Right ventricle myocardium superior (tissue), 1 donor: ENCODE data around the gene SYT9. TPM values are rescaled to one million over a fixed set of nuclear protein-coding genes. Genes with fewer than 3 reads are reported as not detected.

Source experiments
- ATAC-seq: fragments of 200-7000 bp; cut with Tn5 transposase; one replicate; pipeline ENCODE4 v1.9.1; 2020; ENCODE audit warnings: mild to moderate bottlenecking; ENCODE audit not compliant: poor library complexity
- DNase-seq: peaks from one replicate; pipeline ENCODE4 v3.0.0-alpha.2; 2020
- intact Hi-C: fragments of 100-400 bp; cut with DNase I; formaldehyde crosslinking; loops from one replicate; pipeline ENCODE4 v1.11.2; 2022
- total RNA-seq: library from RNA; stranded (reverse); fragmentation: NEBNext Ultra II Directional; extraction: Animal tissue kit (Norgen Biotek cat#: 25700); gene quantifications from one replicate; pipeline ENCODE4 v1.2.1, GENCODE V29; 2021
- donor health status: DM: no; HTN: yes; CAD: no; lungs with severe emphysema.

The SYT9 gene
- total RNA-seq, 1 donor from 2014 or later = 0.13 TPM

DNA sequence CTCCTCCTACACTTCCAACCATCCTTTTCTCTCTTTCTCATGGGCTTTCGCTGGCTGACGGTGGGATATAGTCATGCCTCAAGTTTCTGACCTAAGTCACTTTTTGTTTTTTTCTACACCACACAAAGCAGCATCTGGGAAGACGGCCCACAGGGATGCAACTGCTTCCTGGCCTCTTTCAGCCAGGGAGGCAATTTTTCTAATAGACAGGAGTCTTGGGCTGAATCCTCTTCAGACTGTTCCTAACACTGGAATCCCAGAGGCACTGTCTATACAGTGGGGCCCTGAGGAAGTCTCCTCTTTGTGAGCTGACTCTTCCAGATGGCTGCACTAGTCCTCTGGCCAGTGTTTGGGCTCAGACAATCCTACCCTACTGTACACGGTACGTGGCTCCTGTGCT is 193.9 kb downstream of the SYT9 start:
- intact Hi-C loops = no loop called here
- DNase-seq (no peak), ATAC-seq (no peak)

GRCh38 chr11:7448201-7448600 is 196.5 kb downstream of the SYT9 start:
- ATAC-seq = no peak
- no peak for DNase-seq
- intact Hi-C loops = no loop called here

- intact Hi-C loops = no loop called here
- ATAC-seq (no peak), DNase-seq (no peak)
These were observed 197.6 kb downstream of the SYT9 start for GRCh38 chr11:7449211-7449840.

- DNase-seq (no peak), ATAC-seq (no peak)
- intact Hi-C loops = no loop called here
These were observed 198.1 kb downstream of the SYT9 start for GRCh38 chr11:7449841-7450214.

- intact Hi-C loops = no loop called here
- no peak for DNase-seq
- ATAC-seq = no peak
These were observed 199.1 kb downstream of the SYT9 start for GRCh38 chr11:7450836-7451235.

DNA sequence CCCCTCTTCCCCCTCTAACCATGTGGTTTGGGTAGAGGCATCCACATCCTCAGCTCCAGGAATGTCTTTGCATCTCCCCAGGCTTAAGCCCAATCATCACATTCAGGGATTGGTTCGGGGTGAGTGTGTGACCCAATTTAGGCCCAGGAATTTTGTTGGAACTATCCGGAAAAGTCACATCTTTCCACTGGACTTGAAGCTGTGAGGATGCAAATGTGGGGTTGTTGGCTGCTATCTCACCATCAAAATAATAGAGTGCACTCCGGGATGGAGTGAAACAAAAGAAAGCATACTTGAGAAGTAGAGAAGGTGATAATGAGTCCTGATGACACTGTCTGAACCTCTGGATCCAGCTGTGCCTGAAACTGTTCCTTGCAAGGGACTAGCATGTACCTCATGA is 199.8 kb downstream of the SYT9 start:
- no peak for ATAC-seq
- DNase-seq = no peak
- intact Hi-C loops = no loop called here

DNA sequence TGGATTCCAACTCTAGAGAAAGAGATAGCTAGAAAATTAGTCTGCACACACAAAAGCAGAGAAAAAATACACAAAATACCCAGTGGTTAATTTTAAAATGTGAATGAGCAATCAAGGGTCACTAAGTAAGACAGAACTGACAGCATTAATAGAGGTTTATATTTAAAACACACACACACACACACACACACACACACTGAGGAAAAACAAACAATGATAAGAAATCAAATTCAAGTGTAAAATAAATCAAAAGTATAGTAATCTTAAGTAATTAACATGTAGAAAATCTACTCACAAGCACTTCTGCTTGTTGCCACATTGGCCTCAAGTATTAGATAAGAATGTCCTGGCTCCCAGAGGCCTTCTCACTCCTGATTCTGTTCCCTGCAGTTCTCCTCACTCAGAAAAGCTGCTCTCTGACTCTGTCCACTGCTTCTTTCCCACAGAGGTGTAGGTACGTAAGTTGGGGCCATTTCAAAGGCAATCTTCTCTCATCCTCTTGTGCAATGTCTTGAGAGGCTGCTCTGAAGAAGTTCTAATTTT is 200.3 kb downstream of the SYT9 start:
- ATAC-seq (peak; percentile 62), DNase-seq (no peak)
- intact Hi-C loops = no loop called here

GRCh38 chr11:7454854-7455253 is 203.2 kb downstream of the SYT9 start:
- intact Hi-C loops = no loop called here
- DNase-seq = no peak
- ATAC-seq = no peak

DNA sequence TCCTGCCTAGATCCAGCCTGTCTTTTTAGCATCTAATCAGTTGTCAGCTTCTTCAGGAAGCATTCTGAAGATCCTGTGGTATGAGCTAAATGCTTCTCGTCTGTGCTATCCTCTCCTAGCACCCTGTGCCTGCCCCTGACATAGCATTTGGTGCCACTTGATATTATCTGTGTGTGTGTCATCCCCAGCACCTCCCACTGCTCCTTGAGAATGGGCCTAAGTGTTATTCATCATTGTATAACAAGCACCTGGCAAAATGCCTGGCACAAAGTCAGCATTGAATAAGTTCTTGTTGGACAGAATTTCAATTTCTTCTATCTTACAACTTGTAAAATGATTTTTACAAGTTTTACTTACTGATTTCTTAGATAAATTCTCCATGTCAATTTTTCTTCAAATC is 205.5 kb downstream of the SYT9 start:
- ATAC-seq = no peak
- no peak for DNase-seq
- intact Hi-C loops = no loop called here

GRCh38 chr11:7462706-7463105 is 211.0 kb downstream of the SYT9 start:
- no peak for DNase-seq
- intact Hi-C loops = no loop called here
- ATAC-seq = no peak

GRCh38 chr11:7467652-7468051 is 215.9 kb downstream of the SYT9 start:
- ATAC-seq (no peak), DNase-seq (no peak)
- intact Hi-C loops = no loop called here

DNA sequence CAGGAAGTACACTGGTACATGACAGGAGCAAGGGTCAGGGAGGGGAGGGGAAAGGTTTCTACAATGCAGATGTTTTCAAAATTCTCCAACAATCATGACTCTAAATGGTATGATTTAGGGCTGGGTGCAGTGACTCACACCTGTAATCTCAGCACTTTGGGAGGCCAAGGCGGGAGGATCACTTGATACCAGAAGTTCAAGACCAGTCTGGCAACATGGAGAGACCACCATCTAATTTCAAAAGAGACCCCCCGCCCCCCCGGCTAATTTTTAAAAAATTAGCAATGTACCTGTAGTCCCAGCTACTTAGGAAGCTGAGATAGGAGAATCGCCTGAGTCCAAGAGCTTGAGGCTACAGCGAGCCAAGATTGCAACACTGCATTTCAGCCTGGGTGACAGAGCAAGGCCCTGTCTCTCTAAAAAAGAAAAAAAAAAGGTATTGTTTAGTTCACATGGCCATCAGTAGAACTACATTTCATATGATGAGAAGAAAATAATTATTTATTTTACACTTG is 217.7 kb downstream of the SYT9 start:
- ATAC-seq = no peak
- DNase-seq = no peak
- intact Hi-C loops = no loop called here

DNA sequence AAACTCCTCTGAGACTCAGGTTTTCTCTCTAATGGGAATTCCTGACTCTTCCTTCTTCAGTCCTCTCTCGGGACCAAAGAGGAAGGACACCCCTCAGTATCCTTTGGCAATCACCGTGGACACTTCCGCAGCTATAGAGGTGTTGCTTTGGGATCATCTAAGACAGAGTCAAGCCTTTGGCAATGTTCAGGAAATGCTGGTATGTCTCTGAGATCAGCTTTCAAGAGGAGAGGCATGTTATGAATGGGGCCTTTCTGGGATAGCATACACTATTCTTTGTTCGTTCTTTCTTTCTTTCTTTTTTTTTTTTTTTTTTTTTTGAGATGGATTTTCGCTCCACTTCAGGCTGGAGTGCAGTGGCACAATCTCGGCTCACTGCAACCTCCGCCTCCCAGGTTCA is 219.4 kb downstream of the SYT9 start:
- ATAC-seq = no peak
- intact Hi-C loops = no loop called here
- no peak for DNase-seq

DNA sequence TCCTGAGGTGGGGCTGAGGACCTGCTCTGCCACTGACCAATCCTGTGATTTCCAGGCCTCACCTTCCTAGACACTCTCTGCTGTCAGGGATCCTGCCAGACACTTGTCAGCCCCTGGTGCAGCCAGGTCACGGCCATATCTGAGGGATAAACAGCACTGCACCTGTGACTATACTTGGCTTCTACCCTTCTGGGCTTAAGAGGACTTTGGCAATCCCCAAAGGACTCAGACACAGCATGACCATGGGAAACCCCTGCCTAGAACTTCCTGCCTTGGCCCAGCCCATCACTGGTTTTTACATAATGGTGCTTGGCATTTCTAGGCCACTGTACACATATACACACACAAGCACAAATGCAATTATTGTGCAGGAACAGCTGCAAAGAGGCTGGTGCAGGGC is 222.0 kb downstream of the SYT9 start:
- intact Hi-C loops = no loop called here
- no peak for DNase-seq
- ATAC-seq = peak; percentile 83

DNA sequence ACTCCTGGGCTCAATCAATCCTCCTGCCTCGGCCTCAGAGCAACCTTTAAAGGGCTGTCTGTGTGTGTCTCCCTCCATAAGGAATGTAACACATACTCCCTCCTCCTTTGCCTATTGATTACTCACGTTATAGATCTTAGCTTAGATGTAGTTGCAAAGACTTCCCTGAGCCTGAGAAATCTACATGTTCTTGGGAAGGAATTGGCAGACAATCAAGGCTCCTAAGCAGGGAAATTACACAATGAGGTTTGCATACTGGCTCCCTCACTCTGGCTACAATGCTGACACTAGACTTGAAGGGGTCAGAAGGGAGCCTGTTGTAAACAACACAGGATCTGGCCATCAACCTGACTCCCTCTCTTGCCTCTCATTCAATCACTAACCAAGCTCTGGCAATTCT is 228.4 kb downstream of the SYT9 start:
- DNase-seq = no peak
- intact Hi-C loops = no loop called here
- no peak for ATAC-seq

DNA sequence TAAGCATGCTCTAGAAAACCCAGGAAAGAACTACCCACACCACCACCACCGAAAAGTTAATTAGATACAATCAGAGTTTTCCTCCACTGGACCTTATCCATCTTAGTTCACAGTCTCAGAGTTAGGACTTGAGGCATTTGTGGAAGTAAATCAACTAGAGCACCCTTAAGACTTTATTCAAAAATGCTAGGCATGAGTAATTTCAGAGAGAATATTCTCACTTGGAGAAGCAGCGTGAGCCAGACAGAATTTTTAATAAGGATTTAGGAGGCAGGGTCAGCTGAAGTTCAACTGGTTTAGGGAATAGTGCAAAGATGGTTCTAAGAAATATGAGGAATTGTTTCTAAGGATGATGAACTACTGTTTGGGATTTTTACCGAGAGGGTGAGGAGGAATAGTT is 232.4 kb downstream of the SYT9 start:
- intact Hi-C loops = no loop called here
- ATAC-seq (no peak), DNase-seq (no peak)

- intact Hi-C loops = no loop called here
- DNase-seq (no peak), ATAC-seq (no peak)
These were observed 232.9 kb downstream of the SYT9 start for GRCh38 chr11:7484645-7485044.

DNA sequence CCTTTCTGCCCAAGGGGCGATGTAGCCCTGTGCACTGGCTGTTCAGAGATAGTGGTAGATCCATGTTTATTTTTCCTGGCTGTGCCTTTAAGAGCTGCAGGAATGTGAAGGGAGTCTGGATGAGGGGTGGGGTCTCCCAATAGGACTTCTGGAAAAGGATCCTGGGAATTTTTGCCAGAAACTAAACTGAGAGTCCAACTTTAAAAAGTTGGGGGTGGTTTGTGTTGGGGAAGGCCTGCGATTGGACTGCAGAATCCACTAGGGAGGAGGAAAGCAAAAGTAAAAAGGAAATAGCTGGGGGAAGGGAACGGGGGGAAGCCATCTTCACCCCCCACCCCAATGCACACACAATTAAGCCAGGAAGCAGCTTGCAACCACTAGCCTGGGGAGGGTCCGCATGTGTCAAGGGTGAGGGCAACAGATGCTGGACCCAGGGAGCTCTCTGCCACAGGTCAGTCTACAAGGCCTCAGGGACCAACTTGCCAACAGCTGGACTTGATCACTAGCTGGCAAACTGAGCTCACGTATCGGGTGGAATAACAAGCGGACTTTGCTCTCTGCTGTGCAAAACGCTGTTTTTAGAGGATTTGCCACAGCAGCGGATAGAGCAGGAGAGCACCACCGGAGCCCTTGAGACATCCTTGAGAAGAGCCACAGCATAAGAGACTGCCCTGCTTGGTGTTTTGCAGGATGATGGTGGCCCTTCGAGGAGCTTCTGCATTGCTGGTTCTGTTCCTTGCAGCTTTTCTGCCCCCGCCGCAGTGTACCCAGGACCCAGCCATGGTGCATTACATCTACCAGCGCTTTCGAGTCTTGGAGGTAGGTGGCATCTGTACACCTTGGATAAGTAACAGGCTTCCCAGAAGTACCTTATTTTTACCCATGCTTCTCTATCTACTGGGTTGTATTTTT is 233.7 kb downstream of the SYT9 start, which contains the start of gene OLFML1:
OLFML1 (plus strand) TSS at position 321 of the 912 bp plus-strand sequence; CDS start at position 691, 370 bp downstream.
- ATAC-seq = peak; percentile 81

DNA sequence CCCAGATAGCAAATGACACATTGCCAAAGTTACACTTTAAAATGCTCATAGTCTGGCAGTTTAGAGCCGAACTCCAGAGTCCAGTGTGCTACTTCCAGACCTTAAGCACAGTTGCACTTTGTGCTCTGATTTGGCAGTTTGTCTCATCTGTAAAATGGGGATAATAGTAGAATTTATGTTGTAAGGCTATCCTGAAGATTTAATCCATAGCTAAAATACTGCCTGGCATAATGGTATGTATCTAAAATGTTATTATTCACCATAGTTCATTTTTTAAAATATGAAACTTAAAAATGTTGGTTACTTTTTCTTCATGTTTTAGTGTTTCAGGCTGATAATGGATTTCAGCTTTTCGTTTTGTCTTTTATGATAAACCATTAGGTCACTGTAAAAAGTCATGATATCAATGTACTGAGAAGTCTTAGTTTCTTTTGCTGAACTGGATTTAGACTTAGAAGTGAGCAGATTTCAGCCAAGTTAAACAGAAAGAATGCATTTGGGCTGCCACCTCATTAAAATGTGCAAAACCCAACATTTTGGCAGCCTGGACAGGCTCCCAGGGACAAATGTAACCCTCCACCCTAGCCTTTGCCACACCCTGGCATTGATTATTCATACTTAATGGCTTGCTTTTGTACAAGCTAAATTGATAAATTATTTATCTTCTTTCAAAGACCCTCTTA is 234.5 kb downstream of the SYT9 start:
- DNase-seq (no peak), ATAC-seq (peak; percentile 13)
- intact Hi-C loops = no loop called here

More for the DNA sequence above, 233.7 kb downstream of the SYT9 start, which contains the start of gene OLFML1:
- intact Hi-C loops = no loop called here
- peak; percentile 59 for DNase-seq
